T-helper 22 cell (primary cell): Measurements from ENCODE around the gene DOC2A.
A peak's percentile ranks its signal among the peaks of the same experiment; 100 is the strongest.

ENCODE experiments used
- DNase-seq: peaks from one replicate; pipeline ENCODE4 v3.0.0-alpha.2; 2020; ENCODE audit warnings: low read depth

DOC2A gene

GRCh38 chr16:30005341-30006094 is 5.3 kb downstream of the DOC2A start:
- DNase-seq: no peak

GRCh38 chr16:30004811-30005242 is 6.0 kb downstream of the DOC2A start:
- no peak for DNase-seq

- no peak for DNase-seq
These were observed 6.4 kb downstream of the DOC2A start for GRCh38 chr16:30004424-30004776.

- DNase-seq: no peak
These were observed 7.0 kb downstream of the DOC2A start for GRCh38 chr16:30003670-30004423.

GRCh38 chr16:30002614-30003346 is 8.0 kb downstream of the DOC2A start:
- no peak for DNase-seq

- DNase-seq: no peak
These were observed 9.8 kb downstream of the DOC2A start for GRCh38 chr16:30000735-30001631.

GRCh38 chr16:29999605-30000004 is 11.2 kb downstream of the DOC2A start:
- DNase-seq: no peak

- DNase-seq: no peak
These were observed 14.0 kb downstream of the DOC2A start for GRCh38 chr16:29996766-29997250.

- DNase-seq: peak; percentile 99
These were observed 14.7 kb downstream of the DOC2A start, which contains the start of gene INO80E for GRCh38 chr16:29995911-29996765. Gene INO80E, plus strand, starts transcription at chr16:29996241. Its CDS starts 70 bp downstream, at chr16:29996311.

- DNase-seq: peak; percentile 79
These were observed 15.4 kb downstream of the DOC2A start, which contains the start of gene HIRIP3 for GRCh38 chr16:29995324-29995910. Gene HIRIP3, minus strand, starts transcription at chr16:29995617. Its CDS starts 12 bp downstream, at chr16:29995605.

- DNase-seq: no peak
These were observed 16.1 kb downstream of the DOC2A start for GRCh38 chr16:29994600-29995323.

GRCh38 chr16:29993903-29994599 is 16.8 kb downstream of the DOC2A start:
- DNase-seq: no peak

GRCh38 chr16:29993191-29993902 is 17.5 kb downstream of the DOC2A start:
- DNase-seq: no peak

- DNase-seq: no peak
These were observed 18.4 kb downstream of the DOC2A start for GRCh38 chr16:29992344-29992967.

GRCh38 chr16:29991571-29991904 is 19.3 kb downstream of the DOC2A start:
- no peak for DNase-seq

GRCh38 chr16:29990883-29991570 is 19.8 kb downstream of the DOC2A start:
- DNase-seq: no peak

GRCh38 chr16:29990034-29990433 is 20.8 kb downstream of the DOC2A start:
- DNase-seq: no peak
